Mucosa of descending colon (tissue), 3 donors: Measurements from ENCODE around the gene COL9A1. TPM values are rescaled to one million over a fixed set of nuclear protein-coding genes. Genes with fewer than 3 reads are reported as not detected.

Experiments used
- ATAC-seq: fragments of 200-7000 bp; cut with Tn5 transposase; one replicate; pipeline ENCODE4 v1.9.1; 2020; ENCODE audit warnings: mild to moderate bottlenecking, moderate library complexity
- DNase-seq, 3 donors: peaks; one replicate each; pipeline ENCODE4 v3.0.0-alpha.2; 2020
- H3K36me3 ChIP-seq: fragments of 200-600 bp; one replicate; pipeline ENCODE4 v1.8.0; 2021; ENCODE audit warnings: low read depth, mild to moderate bottlenecking
- H3K4me1 ChIP-seq: fragments of 200-600 bp; one replicate; pipeline ENCODE4 v1.8.0; 2021; ENCODE audit warnings: low read depth, mild to moderate bottlenecking
- H3K4me3 ChIP-seq: fragments of 200-600 bp; one replicate; pipeline ENCODE4 v1.8.0; 2021; ENCODE audit warnings: mild to moderate bottlenecking
- H3K9me3 ChIP-seq: fragments of 200-600 bp; one replicate; pipeline ENCODE4 v1.8.0; 2021; ENCODE audit warnings: mild to moderate bottlenecking
- intact Hi-C, 2 donors: fragments of 100-400 bp; cut with DNase I in 1 of 2; cut with micrococcal nuclease in 1 of 2; formaldehyde crosslinking; loops; one replicate each; pipeline versions ENCODE4 v1.11.0 to v1.11.1; 2022; cut with DNase I, micrococcal nuclease
- total RNA-seq, 3 donors: library from RNA; stranded (reverse); fragmentation: NEBNext Ultra II Directional in 2 of 3; extraction: Animal tissue kit (Norgen Biotek cat#: 25700) in 2 of 3; gene quantifications; one replicate each; pipeline versions ENCODE4 v1.2.1 to v1.2.4, GENCODE V29; 2021 to 2023
- TF ChIP-seq, protein P1 (sequence below): fragments of 200-600 bp; IDR thresholded peaks from one replicate; pipeline ENCODE4 v1.8.0; 2022; ENCODE audit warnings: antibody characterized with exemption, mild to moderate bottlenecking
- donor health status: DM: no; HTN: no; CAD: no; lungs with moderate emphysema.
- donor health status: DM: no; HTN: no; CAD: no.
- donor health status: DM: no; HTN: yes; CAD: no.

The COL9A1 gene
- total RNA-seq, 3 donors from 2014 or later, result 0.32 to 1.8 (median 0.96) TPM

DNA sequence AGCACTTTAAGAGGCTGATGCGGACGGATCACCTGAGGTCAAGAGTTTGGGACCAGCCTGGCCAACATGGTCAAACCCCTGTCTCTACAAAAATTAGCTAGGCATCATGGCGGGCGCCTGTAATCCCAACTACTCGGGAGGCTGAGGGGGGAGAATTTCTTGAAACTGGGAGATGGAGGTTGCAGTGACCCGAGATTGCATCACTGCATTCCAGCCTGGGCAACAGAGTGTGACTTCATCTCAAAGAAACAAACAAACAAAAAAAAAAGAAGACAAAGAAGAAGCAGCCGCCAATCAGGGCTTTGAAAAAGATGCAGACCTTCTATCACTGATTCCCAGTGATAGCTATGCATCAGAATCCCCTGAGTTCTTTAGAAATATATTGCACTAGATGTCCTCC is 56.8 kb downstream of the COL9A1 start:
- DNase-seq, result no peak
- Histone ChIP-seq H3K36me3 (no peaks in the 10 kb centered on the region), H3K4me3 (no peak overlapping the region), H3K9me3 (no peaks in the 10 kb centered on the region), H3K4me1 (peaks cover 1% of the 10 kb centered on the region)
- ATAC-seq, result no peak
- intact Hi-C loops, result no loop called here
- TF ChIP-seq, protein P1, sequence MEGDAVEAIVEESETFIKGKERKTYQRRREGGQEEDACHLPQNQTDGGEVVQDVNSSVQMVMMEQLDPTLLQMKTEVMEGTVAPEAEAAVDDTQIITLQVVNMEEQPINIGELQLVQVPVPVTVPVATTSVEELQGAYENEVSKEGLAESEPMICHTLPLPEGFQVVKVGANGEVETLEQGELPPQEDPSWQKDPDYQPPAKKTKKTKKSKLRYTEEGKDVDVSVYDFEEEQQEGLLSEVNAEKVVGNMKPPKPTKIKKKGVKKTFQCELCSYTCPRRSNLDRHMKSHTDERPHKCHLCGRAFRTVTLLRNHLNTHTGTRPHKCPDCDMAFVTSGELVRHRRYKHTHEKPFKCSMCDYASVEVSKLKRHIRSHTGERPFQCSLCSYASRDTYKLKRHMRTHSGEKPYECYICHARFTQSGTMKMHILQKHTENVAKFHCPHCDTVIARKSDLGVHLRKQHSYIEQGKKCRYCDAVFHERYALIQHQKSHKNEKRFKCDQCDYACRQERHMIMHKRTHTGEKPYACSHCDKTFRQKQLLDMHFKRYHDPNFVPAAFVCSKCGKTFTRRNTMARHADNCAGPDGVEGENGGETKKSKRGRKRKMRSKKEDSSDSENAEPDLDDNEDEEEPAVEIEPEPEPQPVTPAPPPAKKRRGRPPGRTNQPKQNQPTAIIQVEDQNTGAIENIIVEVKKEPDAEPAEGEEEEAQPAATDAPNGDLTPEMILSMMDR, result no peak

DNA sequence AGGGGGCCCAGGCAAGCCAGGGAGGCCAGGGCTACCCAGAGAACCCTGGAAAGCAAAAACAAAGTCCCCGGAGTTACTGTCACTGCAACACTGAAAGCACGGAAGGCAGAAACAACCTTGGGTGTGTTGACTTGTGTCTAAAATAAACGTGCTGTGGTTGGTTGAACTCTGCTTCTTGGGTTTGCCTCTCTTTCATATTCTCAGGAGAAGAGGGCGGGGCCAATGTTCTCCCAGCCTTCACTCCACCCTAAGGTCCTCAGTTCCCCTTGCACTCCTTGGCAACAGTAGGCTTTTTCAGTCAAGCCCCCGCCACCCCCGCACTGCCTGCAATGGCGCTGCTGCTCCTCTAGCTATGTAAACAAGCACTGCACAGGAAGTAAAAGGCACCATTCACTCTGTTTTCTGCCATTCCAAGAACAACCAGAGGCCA is 60.9 kb downstream of the COL9A1 start:
- DNase-seq, result peak; percentile 66 to 80 (median 68)
- Histone ChIP-seq H3K36me3 (no peaks in the 10 kb centered on the region), H3K9me3 (no peaks in the 10 kb centered on the region), H3K4me3 (no peak overlapping the region), H3K4me1 (peaks cover 8% of the 10 kb centered on the region)
- peak; percentile 95 for ATAC-seq
- intact Hi-C loops, result no loop called here
- TF ChIP-seq, protein P1, result no peak

DNA sequence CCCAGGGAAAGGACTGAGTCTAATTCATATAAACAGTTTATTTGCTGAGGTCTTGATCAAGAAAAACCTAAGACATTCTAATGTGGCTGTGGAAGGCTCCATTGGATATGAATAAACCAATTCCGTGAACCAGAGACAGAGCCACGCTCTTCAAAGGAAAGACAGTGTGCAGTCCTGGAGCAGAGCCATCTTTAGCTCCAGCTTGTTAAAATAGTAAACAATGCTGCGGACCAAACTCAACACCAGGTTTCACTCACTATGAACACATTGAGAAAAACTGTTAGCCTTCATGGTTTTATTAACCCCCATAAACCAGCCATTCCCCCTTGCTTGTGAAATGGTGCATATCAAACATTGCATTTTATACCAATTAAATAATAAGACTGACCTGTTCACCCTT is 61.9 kb downstream of the COL9A1 start:
- intact Hi-C loops, result no loop called here
- TF ChIP-seq, protein P1, result no peak
- ATAC-seq (peak; percentile 77), DNase-seq (peak in 1 of 3 donors; percentile 50)
- no peak overlapping the region for H3K4me3 ChIP-seq
- H3K4me1 ChIP-seq, result peaks cover 8% of the 10 kb centered on the region
- no peaks in the 10 kb centered on the region for H3K9me3 ChIP-seq
- H3K36me3 ChIP-seq, result no peaks in the 10 kb centered on the region

DNA sequence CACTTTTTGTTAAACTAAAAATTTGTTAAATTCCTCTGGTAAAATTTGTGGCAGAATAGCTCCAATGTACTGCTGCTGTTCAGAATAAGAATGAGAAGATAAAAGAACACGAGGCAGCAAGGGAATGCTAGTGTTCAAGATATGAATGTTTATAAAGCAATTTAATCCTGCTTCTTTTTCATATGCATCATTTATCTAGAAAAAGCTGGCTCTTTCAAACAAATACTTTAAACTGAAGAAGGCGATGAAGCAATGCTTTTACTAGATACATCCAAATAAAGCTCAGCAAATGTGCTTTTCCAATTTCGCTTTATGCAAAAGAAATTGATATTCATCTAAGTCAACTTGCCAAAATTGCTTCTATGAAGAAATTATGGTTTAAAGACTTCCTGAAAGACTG is 66.5 kb downstream of the COL9A1 start:
- no peak for DNase-seq
- no peaks in the 10 kb centered on the region for H3K36me3 ChIP-seq
- ATAC-seq, result no peak
- no peak overlapping the region for H3K4me3 ChIP-seq
- TF ChIP-seq, protein P1, result no peak
- peaks cover 8% of the 10 kb centered on the region for H3K4me1 ChIP-seq
- intact Hi-C loops, result no loop called here
- H3K9me3 ChIP-seq, result no peaks in the 10 kb centered on the region

DNA sequence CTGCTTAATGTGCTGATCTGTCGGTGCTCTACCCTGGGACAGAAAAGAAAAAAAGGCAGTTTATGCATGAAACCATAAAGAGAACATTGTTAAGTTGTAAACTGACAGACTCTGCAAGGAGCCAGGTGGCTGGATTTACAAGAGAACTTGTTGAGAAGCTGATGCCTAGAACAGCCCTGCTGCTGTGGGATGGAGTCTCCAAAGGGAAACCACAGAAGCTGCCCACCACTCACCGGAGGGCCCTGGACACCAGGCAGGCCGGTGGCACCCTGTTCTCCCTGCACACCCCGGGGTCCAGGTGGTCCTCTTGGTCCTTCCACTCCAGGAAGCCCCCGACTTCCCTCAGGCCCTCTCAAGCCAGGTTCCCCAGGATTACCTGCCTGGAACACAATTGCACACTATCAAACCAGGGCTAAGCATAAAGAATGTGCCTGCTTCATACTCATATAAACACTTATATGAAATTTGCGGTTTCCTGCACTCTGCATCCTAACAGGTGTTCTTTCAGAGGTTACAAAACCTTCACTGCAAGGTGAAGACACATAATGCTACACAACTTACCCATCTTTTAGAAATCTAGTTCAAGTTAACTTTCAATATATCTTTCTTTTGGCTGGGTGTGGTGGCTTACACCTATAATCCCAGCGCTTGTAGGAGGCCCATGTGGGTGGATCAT is 68.2 kb downstream of the COL9A1 start:
- H3K4me1 ChIP-seq, result no peaks in the 10 kb centered on the region
- intact Hi-C loops, result no loop called here
- H3K36me3 ChIP-seq, result no peaks in the 10 kb centered on the region
- DNase-seq (peak in 1 of 3 donors; percentile 23), ATAC-seq (peak; percentile 85)
- TF ChIP-seq, protein P1, result no peak
- no peaks in the 10 kb centered on the region for H3K9me3 ChIP-seq
- H3K4me3 ChIP-seq, result no peak overlapping the region
